Measurements from ENCODE around the gene DNAH10. TPM values are rescaled to one million over a fixed set of nuclear protein-coding genes. Genes with fewer than 3 reads are reported as not detected.

The DNAH10 gene
- total RNA-seq, 4 donors from 2014 or later = 0.18 to 0.65 TPM; not detected in 2

DNA sequence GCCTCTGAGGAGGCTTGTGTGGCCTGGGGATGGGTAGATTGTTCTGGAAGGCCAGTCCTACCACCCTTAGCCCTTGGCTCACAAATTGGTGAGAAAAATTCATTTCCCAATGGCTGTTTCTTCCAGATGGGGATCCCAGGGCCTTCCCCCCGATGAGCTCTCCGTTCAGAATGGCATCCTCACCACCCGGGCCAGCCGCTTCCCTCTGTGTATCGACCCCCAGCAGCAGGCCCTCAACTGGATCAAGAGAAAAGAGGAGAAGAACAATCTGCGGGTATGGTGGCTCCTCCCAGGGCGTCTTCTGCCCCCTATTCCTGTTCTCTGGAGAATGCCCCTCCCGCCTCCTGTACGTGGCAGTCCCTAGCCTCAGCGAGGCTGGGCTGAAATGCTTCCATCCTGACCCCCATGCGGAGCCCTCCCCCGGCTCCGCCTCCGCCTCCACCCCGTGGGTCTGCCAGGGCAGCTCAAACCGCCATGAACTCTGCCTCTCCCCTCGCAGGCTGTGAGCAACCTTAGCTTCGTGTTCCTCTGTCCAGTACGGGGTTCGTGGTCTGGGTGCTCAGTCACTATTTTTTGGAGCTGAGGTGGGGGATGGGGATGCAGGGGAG, 152.7 kb downstream of the DNAH10 start:
- H3K36me3 ChIP-seq = no peaks in the 10 kb centered on the region
- ATAC-seq (no peak), DNase-seq (no peak)

GRCh38 chr12:123916729-123917128, 154.6 kb downstream of the DNAH10 start:
- peaks cover 5 to 11% (median 6%) of the 10 kb centered on the region in 3 donors for H3K27me3 ChIP-seq
- intact Hi-C loops (cut with DNase I; ENCODE audit: low total_unique reads) (no loop called here), in situ Hi-C loops (cut with MboI; ENCODE audit: low sequenced_read_pairs in 4 of 4) (no loop called here)
- H3K27ac ChIP-seq = no peak overlapping the region
- H3K4me3 ChIP-seq = no peak overlapping the region
- DNase-seq (no peak), ATAC-seq (no peak)
- H3K36me3 ChIP-seq = no peaks in the 10 kb centered on the region
- TF ChIP-seq POLR2A (IDR thresholded peaks at IDR 0.05) (no peak), CTCF (IDR thresholded peaks at IDR 0.05 in 4 of 5, conservative IDR thresholded peaks at IDR 0.05 in 1 of 5) (no peak)
- no peaks in the 10 kb centered on the region for H3K9me3 ChIP-seq
- H3K4me1 ChIP-seq = no peaks in the 10 kb centered on the region

More for the DNA sequence above, 152.7 kb downstream of the DNAH10 start:
- Histone ChIP-seq H3K4me1 (no peaks in the 10 kb centered on the region), H3K27me3 (peaks cover 5 to 11% (median 6%) of the 10 kb centered on the region in 3 donors), H3K4me3 (no peak overlapping the region), H3K27ac (no peak overlapping the region), H3K9me3 (no peaks in the 10 kb centered on the region)
- TF ChIP-seq CTCF (IDR thresholded peaks at IDR 0.05 in 4 of 5, conservative IDR thresholded peaks at IDR 0.05 in 1 of 5) (no peak), POLR2A (IDR thresholded peaks at IDR 0.05) (no peak)
- in situ Hi-C loops (cut with MboI; ENCODE audit: low sequenced_read_pairs in 4 of 4) (no loop called here), intact Hi-C loops (cut with DNase I; ENCODE audit: low total_unique reads) (no loop called here)

DNA sequence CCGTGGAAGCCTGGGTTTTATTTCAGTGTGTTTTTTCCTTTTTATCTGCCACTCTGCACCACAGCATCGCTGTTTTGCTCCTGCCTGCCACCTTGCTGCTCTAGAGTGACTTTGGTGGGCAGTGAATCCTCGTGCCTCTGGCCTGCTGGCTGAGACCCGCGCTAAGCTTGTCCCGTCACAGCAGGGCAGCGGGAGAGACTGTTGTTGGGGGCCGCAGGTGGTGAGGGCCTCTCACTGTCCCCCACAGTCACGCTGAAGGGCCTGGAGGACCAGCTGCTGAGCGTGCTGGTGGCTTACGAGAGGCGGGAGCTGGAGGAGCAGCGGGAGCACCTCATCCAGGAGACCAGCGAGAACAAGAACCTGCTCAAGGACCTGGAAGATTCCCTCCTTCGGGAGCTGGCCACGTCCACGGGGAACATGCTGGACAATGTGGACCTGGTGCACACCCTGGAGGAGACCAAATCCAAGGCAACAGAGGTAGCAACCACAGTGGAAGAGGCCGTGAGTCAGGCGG, 155.3 kb downstream of the DNAH10 start:
- H3K27ac ChIP-seq = no peak overlapping the region
- H3K4me1 ChIP-seq = no peaks in the 10 kb centered on the region
- H3K36me3 ChIP-seq = no peaks in the 10 kb centered on the region
- H3K9me3 ChIP-seq = no peaks in the 10 kb centered on the region
- no peak for TF ChIP-seq POLR2A (IDR thresholded peaks at IDR 0.05)
- in situ Hi-C loops (cut with MboI; ENCODE audit: low sequenced_read_pairs in 4 of 4) (no loop called here), intact Hi-C loops (cut with DNase I; ENCODE audit: low total_unique reads) (no loop called here)
- H3K4me3 ChIP-seq = no peak overlapping the region
- ATAC-seq (no peak), DNase-seq (no peak)
- H3K27me3 ChIP-seq = peaks cover 5 to 11% (median 6%) of the 10 kb centered on the region in 3 donors

DNA sequence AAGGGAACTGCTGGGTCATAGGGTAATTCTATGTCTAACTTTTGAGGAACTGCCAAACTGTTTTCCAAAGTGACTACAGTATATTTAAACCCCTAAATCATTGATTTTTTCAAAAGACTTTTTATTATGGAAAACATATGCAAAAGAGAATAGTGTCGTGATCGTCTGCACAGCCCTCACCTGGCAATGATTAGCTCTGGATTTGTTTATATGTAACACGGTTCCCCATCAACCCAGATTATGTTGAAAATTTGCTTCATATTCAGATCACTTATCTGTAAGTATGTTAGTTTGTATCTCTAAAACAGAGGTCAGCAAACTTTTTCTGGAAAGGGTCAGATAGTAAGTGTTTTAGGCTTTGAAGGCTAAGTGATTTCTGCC, 157.9 kb downstream of the DNAH10 start:
- H3K4me1 ChIP-seq = no peaks in the 10 kb centered on the region

DNA sequence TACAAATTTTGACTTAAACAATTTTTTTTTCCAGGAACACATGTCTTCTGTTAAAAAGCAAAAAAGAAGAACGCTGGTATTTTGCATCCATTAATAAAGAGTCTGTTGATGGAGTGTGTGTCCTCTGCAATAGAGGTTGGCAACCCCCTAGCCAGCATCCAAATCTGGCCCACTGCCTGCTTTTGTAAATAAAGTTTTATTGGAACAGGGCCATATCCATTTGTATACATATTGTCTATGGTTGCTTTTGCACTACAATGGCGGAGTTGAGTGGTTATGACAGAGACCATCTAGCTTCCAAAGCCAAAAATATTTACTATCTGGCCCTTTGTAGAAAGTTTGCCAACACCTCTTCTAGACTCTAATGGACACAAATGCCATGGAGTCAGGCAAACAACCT, 160.9 kb downstream of the DNAH10 start:
- H3K4me3 ChIP-seq = no peak overlapping the region
- no peaks in the 10 kb centered on the region for H3K4me1 ChIP-seq
- in situ Hi-C loops (cut with MboI; ENCODE audit: low sequenced_read_pairs in 4 of 4) (no loop called here), intact Hi-C loops (cut with DNase I; ENCODE audit: low total_unique reads) (no loop called here)
- no peak overlapping the region for H3K27ac ChIP-seq
- H3K9me3 ChIP-seq = no peaks in the 10 kb centered on the region
- no peak for TF ChIP-seq CTCF (IDR thresholded peaks at IDR 0.05 in 4 of 5, conservative IDR thresholded peaks at IDR 0.05 in 1 of 5)
- no peak for TF ChIP-seq POLR2A (IDR thresholded peaks at IDR 0.05)
- H3K36me3 ChIP-seq = no peaks in the 10 kb centered on the region
- DNase-seq (no peak), ATAC-seq (no peak)
- peaks cover 0 to 4% (median 3%) of the 10 kb centered on the region in 3 donors for H3K27me3 ChIP-seq

More for the DNA sequence above, 157.9 kb downstream of the DNAH10 start:
- Histone ChIP-seq H3K4me3 (no peak overlapping the region), H3K27ac (no peak overlapping the region), H3K36me3 (no peaks in the 10 kb centered on the region), H3K9me3 (no peaks in the 10 kb centered on the region), H3K27me3 (peaks cover 5 to 6% (median 6%) of the 10 kb centered on the region in 3 donors)
- DNase-seq (no peak), ATAC-seq (no peak)
- in situ Hi-C loops (cut with MboI; ENCODE audit: low sequenced_read_pairs in 4 of 4) = no loop called here
- TF ChIP-seq POLR2A (IDR thresholded peaks at IDR 0.05) (no peak), CTCF (IDR thresholded peaks at IDR 0.05 in 4 of 5, conservative IDR thresholded peaks at IDR 0.05 in 1 of 5) (no peak)
- intact Hi-C loops (cut with DNase I; ENCODE audit: low total_unique reads) = no loop called here
